Stimulated activated effector memory CD8-positive, alpha-beta T cell treated with anti-CD3 and anti-CD28 coated beads, Interleukin-12 subunit alpha, Interleukin-12 subunit beta, amount 100 ng/mL, for 72 hours (primary cell): ENCODE results near the gene PTPRF.

ENCODE experiments used
- ATAC-seq: fragments of 150-1000 bp; cut with Tn5 transposase; 2 replicates; pipeline ENCODE4 v1.10.0; 2021
- DNase-seq, 2 donors: peaks; one replicate each; pipeline ENCODE4 v3.0.0; 2021 to 2022; ENCODE audit warnings: low spot score in 2 of 2
- H3K27ac Mint-ChIP-seq: one replicate; pipeline ENCODE4 v1.8.0; 2022; ENCODE audit warnings: mild to moderate bottlenecking, mixed read lengths
- H3K36me3 Mint-ChIP-seq: one replicate; pipeline ENCODE4 v1.8.0; 2022; ENCODE audit warnings: mild to moderate bottlenecking, mixed read lengths
- H3K4me1 Mint-ChIP-seq: one replicate; pipeline ENCODE4 v1.8.0; 2022; ENCODE audit warnings: mixed read lengths
- H3K4me3 Mint-ChIP-seq: one replicate; pipeline ENCODE4 v1.8.0; 2022; ENCODE audit warnings: mild to moderate bottlenecking, mixed read lengths
- H3K9me3 Mint-ChIP-seq: one replicate; pipeline ENCODE4 v1.8.0; 2022; ENCODE audit warnings: mixed read lengths

PTPRF gene

GRCh38 chr1:43650310-43651085 lies 119.8 kb downstream of the PTPRF start:
- DNase-seq (peak; percentile 79 to 96), ATAC-seq (peak; percentile 83)
- Mint-ChIP-seq H3K27ac (peak overlapping the region; percentile 97), H3K36me3 (peaks cover 46% of the 10 kb centered on the region), H3K4me3 (peak overlapping the region; percentile 97), H3K4me1 (peaks cover 27% of the 10 kb centered on the region), H3K9me3 (no peaks in the 10 kb centered on the region)

- peak overlapping the region; percentile 97 for H3K4me3 Mint-ChIP-seq
- peaks cover 53% of the 10 kb centered on the region for H3K36me3 Mint-ChIP-seq
- peaks cover 27% of the 10 kb centered on the region for H3K4me1 Mint-ChIP-seq
- ATAC-seq = no peak
- no peak for DNase-seq
- H3K27ac Mint-ChIP-seq = peak overlapping the region; percentile 97
- H3K9me3 Mint-ChIP-seq = no peaks in the 10 kb centered on the region
Observed at GRCh38 chr1:43651188-43651587, 120.5 kb downstream of the PTPRF start.

- H3K36me3 Mint-ChIP-seq = peaks cover 60% of the 10 kb centered on the region
- ATAC-seq (no peak), DNase-seq (no peak)
- peak overlapping the region; percentile 97 for H3K4me3 Mint-ChIP-seq
- peak overlapping the region; percentile 50 for H3K27ac Mint-ChIP-seq
- H3K9me3 Mint-ChIP-seq = no peaks in the 10 kb centered on the region
- peaks cover 27% of the 10 kb centered on the region for H3K4me1 Mint-ChIP-seq
Observed at GRCh38 chr1:43651902-43652301, 121.2 kb downstream of the PTPRF start.

GRCh38 chr1:43653339-43653738 lies 122.7 kb downstream of the PTPRF start:
- H3K9me3 Mint-ChIP-seq = no peaks in the 10 kb centered on the region
- H3K4me3 Mint-ChIP-seq = no peak overlapping the region
- no peak for ATAC-seq
- DNase-seq = no peak
- peaks cover 74% of the 10 kb centered on the region for H3K36me3 Mint-ChIP-seq
- H3K27ac Mint-ChIP-seq = peak overlapping the region; percentile 64
- H3K4me1 Mint-ChIP-seq = peaks cover 27% of the 10 kb centered on the region

- H3K36me3 Mint-ChIP-seq = peaks cover 80% of the 10 kb centered on the region
- DNase-seq (no peak), ATAC-seq (no peak)
- H3K9me3 Mint-ChIP-seq = no peaks in the 10 kb centered on the region
- no peak overlapping the region for H3K4me3 Mint-ChIP-seq
- peak overlapping the region; percentile 64 for H3K27ac Mint-ChIP-seq
- peaks cover 27% of the 10 kb centered on the region for H3K4me1 Mint-ChIP-seq
Observed at GRCh38 chr1:43653893-43654292, 123.2 kb downstream of the PTPRF start.

DNA sequence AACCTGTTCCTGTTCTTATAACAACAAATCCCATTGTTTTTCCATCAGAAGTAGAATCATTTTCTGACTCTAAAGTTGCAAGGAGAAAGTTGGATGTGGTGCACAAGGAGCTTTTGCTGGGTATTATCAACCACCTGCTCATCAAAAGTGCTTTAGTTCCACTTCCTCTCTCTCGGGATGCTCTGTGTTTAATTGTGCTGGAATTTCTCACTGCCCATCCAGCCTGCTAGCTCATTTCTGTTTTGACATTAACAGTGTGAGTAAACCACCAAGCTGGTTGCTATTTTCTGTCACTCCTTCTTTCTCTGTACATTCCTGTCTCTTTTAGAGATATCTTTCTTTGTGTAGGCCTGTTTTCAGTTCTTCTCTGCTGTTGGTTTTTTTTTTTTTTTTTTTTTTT lies 125.3 kb downstream of the PTPRF start:
- Mint-ChIP-seq H3K9me3 (no peaks in the 10 kb centered on the region), H3K4me3 (no peak overlapping the region), H3K36me3 (peaks cover 85% of the 10 kb centered on the region), H3K27ac (peak overlapping the region; percentile 62), H3K4me1 (peaks cover 27% of the 10 kb centered on the region)
- no peak for DNase-seq
- no peak for ATAC-seq

- DNase-seq (no peak), ATAC-seq (no peak)
- no peak overlapping the region for H3K27ac Mint-ChIP-seq
- peaks cover 16% of the 10 kb centered on the region for H3K4me1 Mint-ChIP-seq
- H3K36me3 Mint-ChIP-seq = peaks cover 100% of the 10 kb centered on the region
- H3K9me3 Mint-ChIP-seq = no peaks in the 10 kb centered on the region
- no peak overlapping the region for H3K4me3 Mint-ChIP-seq
Observed at GRCh38 chr1:43659212-43660166, 128.8 kb downstream of the PTPRF start.

GRCh38 chr1:43660355-43660754 lies 129.7 kb downstream of the PTPRF start:
- peaks cover 100% of the 10 kb centered on the region for H3K36me3 Mint-ChIP-seq
- DNase-seq (no peak), ATAC-seq (peak; percentile 45)
- no peaks in the 10 kb centered on the region for H3K9me3 Mint-ChIP-seq
- H3K4me3 Mint-ChIP-seq = no peak overlapping the region
- no peak overlapping the region for H3K27ac Mint-ChIP-seq
- peaks cover 19% of the 10 kb centered on the region for H3K4me1 Mint-ChIP-seq

DNA sequence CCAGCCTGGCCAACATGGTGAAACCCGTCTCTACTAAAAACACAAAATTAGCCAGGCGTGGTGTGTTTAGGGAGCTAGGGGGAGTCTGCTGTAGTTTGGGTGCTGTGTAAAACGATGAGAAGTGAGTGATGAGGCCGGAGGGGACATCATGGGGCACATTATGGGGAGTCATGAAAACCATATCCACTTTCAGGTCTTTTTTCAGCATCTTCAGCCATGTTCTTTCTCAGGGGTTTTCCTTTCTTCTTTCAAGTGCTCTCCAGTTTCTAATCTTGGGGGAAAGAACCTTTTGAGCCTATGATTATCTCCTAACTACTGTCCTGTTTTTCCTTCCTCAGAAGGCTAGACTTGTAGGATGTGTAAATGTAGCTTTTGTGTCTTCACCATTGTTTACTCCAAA lies 133.7 kb downstream of the PTPRF start:
- peaks cover 100% of the 10 kb centered on the region for H3K36me3 Mint-ChIP-seq
- DNase-seq (no peak), ATAC-seq (no peak)
- no peaks in the 10 kb centered on the region for H3K9me3 Mint-ChIP-seq
- peaks cover 30% of the 10 kb centered on the region for H3K4me1 Mint-ChIP-seq
- no peak overlapping the region for H3K4me3 Mint-ChIP-seq
- H3K27ac Mint-ChIP-seq = peak overlapping the region; percentile 91

GRCh38 chr1:43666608-43667007 lies 135.9 kb downstream of the PTPRF start:
- H3K27ac Mint-ChIP-seq = no peak overlapping the region
- H3K9me3 Mint-ChIP-seq = no peaks in the 10 kb centered on the region
- DNase-seq (no peak), ATAC-seq (no peak)
- peaks cover 100% of the 10 kb centered on the region for H3K36me3 Mint-ChIP-seq
- H3K4me1 Mint-ChIP-seq = peaks cover 31% of the 10 kb centered on the region
- no peak overlapping the region for H3K4me3 Mint-ChIP-seq

DNA sequence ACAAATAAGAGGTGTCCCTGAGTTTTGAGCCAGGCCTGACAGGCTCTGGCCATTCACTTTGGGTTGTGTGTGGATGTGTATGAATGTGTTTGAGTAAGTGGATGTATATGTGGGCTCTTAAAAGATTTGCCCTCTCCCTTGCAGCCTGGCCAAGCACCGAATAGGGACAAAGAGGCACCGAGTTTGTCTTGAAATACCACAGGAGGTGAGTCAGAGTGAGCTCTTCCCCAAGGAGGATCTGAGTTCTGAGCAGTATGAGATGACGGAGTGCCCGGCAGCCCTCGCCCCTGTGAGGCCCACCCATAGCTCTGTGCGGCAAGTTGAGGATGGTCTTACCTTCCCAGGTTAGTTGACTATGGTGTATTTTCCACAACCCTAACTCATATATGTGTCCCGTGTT lies 138.3 kb downstream of the PTPRF start:
- no peak overlapping the region for H3K4me3 Mint-ChIP-seq
- H3K27ac Mint-ChIP-seq = peak overlapping the region; percentile 63
- no peaks in the 10 kb centered on the region for H3K9me3 Mint-ChIP-seq
- no peak for DNase-seq
- no peak for ATAC-seq
- peaks cover 100% of the 10 kb centered on the region for H3K36me3 Mint-ChIP-seq
- H3K4me1 Mint-ChIP-seq = peaks cover 29% of the 10 kb centered on the region

DNA sequence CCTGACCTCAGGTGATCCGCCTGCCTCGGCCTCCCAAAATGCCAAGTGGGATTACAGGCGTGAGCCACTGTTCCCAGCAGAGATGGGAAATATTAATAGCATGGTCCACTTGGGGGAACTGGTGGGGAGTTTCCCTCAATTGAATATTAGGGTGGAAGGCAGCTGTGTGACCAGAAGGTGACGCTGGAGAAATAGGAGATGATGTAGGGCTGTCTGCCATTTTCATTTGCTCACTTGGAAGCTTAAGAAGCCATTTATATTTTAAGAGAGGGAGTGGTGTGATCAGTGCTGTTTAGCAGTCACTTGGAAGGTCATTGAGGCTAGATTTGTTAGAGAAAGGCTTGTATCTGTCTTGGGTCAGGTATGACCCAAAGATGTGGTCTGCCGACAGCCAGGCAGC lies 139.2 kb downstream of the PTPRF start:
- H3K9me3 Mint-ChIP-seq = no peaks in the 10 kb centered on the region
- H3K4me3 Mint-ChIP-seq = no peak overlapping the region
- DNase-seq = no peak
- peaks cover 22% of the 10 kb centered on the region for H3K4me1 Mint-ChIP-seq
- ATAC-seq = no peak
- no peak overlapping the region for H3K27ac Mint-ChIP-seq
- peaks cover 100% of the 10 kb centered on the region for H3K36me3 Mint-ChIP-seq

DNA sequence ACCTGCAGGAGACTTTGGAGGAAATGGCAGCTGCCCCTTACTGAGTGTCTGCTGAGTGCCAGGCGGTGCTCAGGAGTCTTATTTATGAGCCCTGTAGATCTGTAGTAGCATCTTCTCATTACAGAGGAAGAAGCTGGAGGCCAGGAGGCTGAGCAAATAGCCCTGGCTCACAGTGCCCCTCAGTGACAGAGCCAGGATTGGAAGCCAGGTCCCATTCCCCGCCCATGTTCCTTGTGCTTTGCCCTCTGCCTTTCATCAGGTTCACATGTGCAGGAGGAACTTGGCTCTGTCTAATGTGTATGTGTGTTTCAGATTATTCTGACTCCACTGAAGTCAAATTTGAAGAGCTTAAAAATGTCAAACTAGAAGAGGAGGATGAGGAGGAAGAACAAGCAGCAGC lies 140.5 kb downstream of the PTPRF start:
- peaks cover 28% of the 10 kb centered on the region for H3K4me1 Mint-ChIP-seq
- ATAC-seq (no peak), DNase-seq (no peak)
- peaks cover 100% of the 10 kb centered on the region for H3K36me3 Mint-ChIP-seq
- H3K27ac Mint-ChIP-seq = peak overlapping the region; percentile 71
- H3K4me3 Mint-ChIP-seq = no peak overlapping the region
- H3K9me3 Mint-ChIP-seq = no peaks in the 10 kb centered on the region

GRCh38 chr1:43671626-43672330 lies 141.1 kb downstream of the PTPRF start:
- DNase-seq (no peak), ATAC-seq (no peak)
- Mint-ChIP-seq H3K36me3 (peaks cover 98% of the 10 kb centered on the region), H3K9me3 (no peaks in the 10 kb centered on the region), H3K27ac (peak overlapping the region; percentile 71), H3K4me3 (no peak overlapping the region), H3K4me1 (peaks cover 28% of the 10 kb centered on the region)

GRCh38 chr1:43673261-43673660 lies 142.6 kb downstream of the PTPRF start:
- ATAC-seq (no peak), DNase-seq (no peak)
- no peaks in the 10 kb centered on the region for H3K9me3 Mint-ChIP-seq
- no peak overlapping the region for H3K4me3 Mint-ChIP-seq
- H3K36me3 Mint-ChIP-seq = peaks cover 93% of the 10 kb centered on the region
- peak overlapping the region; percentile 60 for H3K27ac Mint-ChIP-seq
- peaks cover 37% of the 10 kb centered on the region for H3K4me1 Mint-ChIP-seq
